ENCODE results near the gene CDON. TPM values are rescaled to one million over a fixed set of nuclear protein-coding genes. Genes with fewer than 3 reads are reported as not detected.

Gene CDON
- 10 to 100 TPM in 5 of 6 donors, 1 to 10 TPM in 1; 4.0 to 24.2 (median 13.5) TPM for total RNA-seq

DNA sequence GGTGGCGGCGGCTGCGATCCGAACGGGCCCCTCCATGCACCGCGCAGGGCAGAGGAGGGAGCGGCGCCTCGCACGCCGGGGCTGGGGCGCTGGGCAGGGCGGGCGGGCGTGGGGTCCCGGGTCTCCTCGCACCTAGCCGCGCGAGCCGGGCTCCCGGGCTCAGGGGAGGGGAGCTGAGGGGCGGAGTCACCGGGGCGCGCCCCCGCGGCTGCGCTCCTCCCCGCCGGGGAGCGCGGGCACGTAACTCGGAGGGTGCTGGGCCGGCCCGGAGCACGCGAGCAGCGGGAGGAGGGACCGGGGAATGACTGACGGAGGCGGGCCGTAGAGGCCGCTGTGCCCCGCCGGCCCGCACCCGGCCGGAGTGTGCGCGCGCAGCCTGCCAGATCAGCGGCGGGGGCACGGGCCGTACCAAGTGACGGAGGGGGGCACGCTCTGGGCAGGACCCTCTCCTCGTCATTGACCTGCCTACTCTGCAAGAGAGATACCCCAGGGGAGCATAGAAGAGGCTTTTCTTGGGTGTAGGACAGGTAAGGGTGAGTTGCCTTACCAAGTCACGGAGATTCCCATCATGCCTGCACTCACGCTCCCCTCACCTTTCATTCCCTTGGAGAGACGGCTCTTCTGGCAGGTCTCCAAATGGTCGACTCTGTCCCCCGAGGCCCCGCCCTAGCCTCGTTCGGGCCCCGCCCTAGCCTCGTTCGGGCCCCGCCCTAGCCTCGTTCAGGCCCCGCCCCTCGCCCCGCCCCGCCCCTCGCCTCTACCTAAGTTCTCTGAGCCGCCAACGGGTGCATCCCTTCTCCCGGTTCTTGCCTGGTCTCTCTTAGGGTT is at the start of gene CDON:
Gene CDON (minus strand): TSS at position 188 of the 828 bp plus-strand sequence. CDS start 39,390 bp downstream, outside the sequence.
- 0 to 2% methylated on average over 9 to 48 of the region's 82 CpGs for WGBS, 2 donors
- H3K27me3 ChIP-seq = peaks cover 0 to 8% (median 0%) of the 10 kb centered on the region in 4 donors
- H3K4me3 ChIP-seq = peak within 1 kb of the TSS; percentile 49 to 95 (median 80)
- TF ChIP-seq POLR2A (IDR thresholded peaks at IDR 0.05) (peak in 2 of 4 donors; percentile 34 to 56), EP300 (IDR thresholded peaks at IDR 0.05) (peak in 1 of 4 donors; percentile 49), POLR2AphosphoS5 (IDR thresholded peaks at IDR 0.05) (peak; percentile 53 to 68), CTCF (IDR thresholded peaks at IDR 0.05) (peak in 2 of 6 experiments; percentile 20 to 42)
- peak; percentile 90 to 98 for DNase-seq
- peak; percentile 98 for ATAC-seq (ENCODE audit: low FRiP score in 2 of 2)
- no peaks in the 10 kb centered on the region for H3K36me3 ChIP-seq
- H3K4me1 ChIP-seq = peaks cover 12 to 35% (median 16%) of the 10 kb centered on the region in 4 donors
- H3K9me3 ChIP-seq = no peaks in the 10 kb centered on the region
- peak within 1 kb of the TSS; percentile 68 to 85 (median 74) for H3K27ac ChIP-seq

DNA sequence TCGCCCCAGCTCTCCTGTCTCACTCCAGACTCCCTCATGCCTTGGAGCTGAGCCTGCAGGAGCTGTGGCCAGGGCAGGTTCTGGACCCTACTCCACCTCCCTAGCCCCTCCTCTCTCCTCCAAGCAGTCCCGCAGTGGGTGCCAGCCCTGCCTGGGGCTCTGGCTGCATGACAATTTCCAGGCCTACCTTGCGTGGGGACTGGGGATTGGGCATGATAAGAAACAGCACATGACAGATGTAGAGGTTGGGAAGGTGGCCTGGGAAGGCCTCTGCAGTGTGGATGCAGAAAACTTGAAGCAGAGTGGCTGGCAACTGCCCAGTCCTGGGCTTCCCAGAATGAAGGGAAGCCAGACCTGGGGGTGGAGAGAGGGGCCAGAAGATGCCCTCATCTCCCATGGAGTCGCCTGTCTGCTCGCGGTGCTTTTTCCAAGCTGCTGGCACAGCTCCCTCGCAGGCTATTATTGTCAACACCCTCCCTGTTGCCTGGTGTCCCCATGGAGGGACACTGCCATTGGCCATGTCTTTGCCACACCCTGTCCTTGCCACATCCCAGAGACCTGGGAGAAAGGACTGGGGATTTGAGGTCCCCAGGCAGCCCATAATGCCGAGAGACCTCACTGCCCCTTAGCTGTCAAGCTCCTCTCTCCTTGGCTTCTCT is 48.9 kb upstream of the CDON start:
- 72 to 94% methylated on average over 7 to 8 of the region's 8 CpGs for WGBS, 2 donors
- ATAC-seq (ENCODE audit: low FRiP score in 2 of 2) = no peak
- H3K9me3 ChIP-seq = no peaks in the 10 kb centered on the region
- no peak for DNase-seq
- H3K4me3 ChIP-seq = no peak overlapping the region
- H3K27me3 ChIP-seq = no peaks in the 10 kb centered on the region
- peaks cover 24 to 35% (median 32%) of the 10 kb centered on the region in 4 donors for H3K4me1 ChIP-seq
- peak overlapping the region in 1 of 4 donors; percentile 4 for H3K27ac ChIP-seq
- TF ChIP-seq EP300 (IDR thresholded peaks at IDR 0.05) = no peak
- no peaks in the 10 kb centered on the region for H3K36me3 ChIP-seq

GRCh38 chr11:126109941-126110731 is 47.5 kb upstream of the CDON start:
- no peaks in the 10 kb centered on the region for H3K27me3 ChIP-seq
- no peaks in the 10 kb centered on the region for H3K9me3 ChIP-seq
- H3K36me3 ChIP-seq = no peaks in the 10 kb centered on the region
- ATAC-seq (ENCODE audit: low FRiP score in 2 of 2) = no peak
- WGBS, 2 donors = 81 to 88% methylated on average over 8 to 10 of the region's 10 CpGs
- peaks cover 11 to 21% (median 18%) of the 10 kb centered on the region in 4 donors for H3K4me1 ChIP-seq
- peak in 1 of 2 donors; percentile 39 for DNase-seq
- TF ChIP-seq POLR2AphosphoS5 (IDR thresholded peaks at IDR 0.05) = no peak
- TF ChIP-seq CTCF (IDR thresholded peaks at IDR 0.05) = no peak
- no peak for TF ChIP-seq EP300 (IDR thresholded peaks at IDR 0.05)
- no peak for TF ChIP-seq POLR2A (IDR thresholded peaks at IDR 0.05)
- H3K4me3 ChIP-seq = no peak overlapping the region
- no peak overlapping the region for H3K27ac ChIP-seq

DNA sequence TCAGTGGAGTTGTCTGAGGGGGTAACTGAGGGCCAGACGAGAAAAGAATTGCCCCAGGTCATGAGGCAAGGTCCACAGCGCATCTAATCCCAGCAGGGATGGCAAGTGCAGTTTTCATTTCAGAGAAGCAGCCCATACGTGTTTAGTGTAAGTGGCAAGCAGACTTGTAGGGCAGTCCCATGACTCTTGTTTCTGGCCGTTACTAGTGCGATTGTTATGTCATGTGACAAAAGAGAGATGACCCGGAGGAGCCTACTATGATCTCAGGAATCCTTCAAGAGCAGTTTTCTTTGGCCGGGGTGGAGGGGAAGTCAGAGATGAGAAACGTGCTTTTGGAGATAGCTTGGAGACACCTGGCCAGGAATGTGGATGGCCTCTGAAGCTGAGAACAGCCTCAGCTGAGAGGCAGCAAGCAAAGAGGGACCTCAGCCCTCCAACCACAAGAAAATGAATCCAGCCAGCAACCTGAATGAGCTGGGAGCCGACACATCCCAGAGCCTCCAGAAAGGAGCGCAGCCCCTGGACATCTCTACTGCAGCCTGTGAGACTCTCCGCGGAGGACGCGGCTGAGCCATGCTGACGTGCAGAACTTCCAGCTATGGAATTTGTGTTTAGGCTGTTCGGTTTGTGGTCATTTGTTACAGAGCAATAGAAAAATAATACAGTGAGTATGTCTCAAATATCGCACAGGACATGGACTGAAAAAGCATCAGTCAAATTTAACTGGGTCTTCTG is 44.1 kb upstream of the CDON start:
- DNase-seq = no peak
- WGBS, 2 donors = 81 to 83% methylated on average over 17 of the region's 17 CpGs
- no peak for ATAC-seq (ENCODE audit: low FRiP score in 2 of 2)
- Histone ChIP-seq H3K4me1 (peaks cover 3 to 13% (median 8%) of the 10 kb centered on the region in 4 donors), H3K27ac (no peak overlapping the region), H3K4me3 (no peak overlapping the region), H3K36me3 (no peaks in the 10 kb centered on the region), H3K9me3 (no peaks in the 10 kb centered on the region), H3K27me3 (no peaks in the 10 kb centered on the region)
- TF ChIP-seq POLR2AphosphoS5 (IDR thresholded peaks at IDR 0.05) = no peak
- TF ChIP-seq CTCF (IDR thresholded peaks at IDR 0.05) = no peak
- no peak for TF ChIP-seq EP300 (IDR thresholded peaks at IDR 0.05)
- no peak for TF ChIP-seq POLR2A (IDR thresholded peaks at IDR 0.05)
